GM18870 (cell line): ENCODE measurements around the gene NDFIP1.
"Not testable (repeated sequence)": the region's sequence is repeated elsewhere in the genome, so short reads cannot be mapped to it uniquely, and the experiment has no call there.

Experiments used
- ATAC-seq: cut with Tn5 transposase; IDR thresholded peaks from one replicate; pipeline ENCODE4 v1.9.1; 2021; ENCODE audit warnings: moderate library complexity; ENCODE audit not compliant: unreplicated experiment

NDFIP1 gene

DNA sequence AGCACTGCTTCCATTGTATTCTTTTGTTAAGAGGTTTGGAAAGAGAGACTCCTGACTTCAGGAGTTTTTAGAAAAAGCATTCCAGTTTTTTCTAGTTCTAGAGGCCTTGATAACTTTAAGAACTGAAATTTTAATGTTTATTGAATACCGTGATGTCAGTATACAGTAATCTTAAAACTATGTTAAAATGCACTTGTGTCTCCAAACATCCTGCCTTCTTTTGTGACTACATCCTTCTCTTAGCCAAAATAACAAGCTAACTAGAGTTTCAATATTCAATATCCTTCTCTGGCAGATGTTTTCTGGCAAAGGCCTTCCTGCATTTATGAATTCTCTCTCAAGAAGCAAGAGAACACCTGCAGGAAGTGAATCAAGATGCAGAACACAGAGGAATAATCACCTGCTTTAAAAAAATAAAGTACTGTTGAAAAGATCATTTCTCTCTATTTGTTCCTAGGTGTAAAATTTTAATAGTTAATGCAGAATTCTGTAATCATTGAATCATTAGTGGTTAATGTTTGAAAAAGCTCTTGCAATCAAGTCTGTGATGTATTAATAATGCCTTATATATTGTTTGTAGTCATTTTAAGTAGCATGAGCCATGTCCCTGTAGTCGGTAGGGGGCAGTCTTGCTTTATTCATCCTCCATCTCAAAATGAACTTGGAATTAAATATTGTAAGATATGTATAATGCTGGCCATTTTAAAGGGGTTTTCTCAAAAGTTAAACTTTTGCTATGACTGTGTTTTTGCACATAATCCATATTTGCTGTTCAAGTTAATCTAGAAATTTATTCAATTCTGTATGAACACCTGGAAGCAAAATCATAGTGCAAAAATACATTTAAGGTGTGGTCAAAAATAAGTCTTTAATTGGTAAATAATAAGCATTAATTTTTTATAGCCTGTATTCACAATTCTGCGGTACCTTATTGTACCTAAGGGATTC is 43.1 kb downstream of the NDFIP1 start:
- no peak for ATAC-seq

GRCh38 chr5:142152384-142152732 is 43.8 kb downstream of the NDFIP1 start:
- no peak for ATAC-seq

GRCh38 chr5:142153674-142154448 is 45.3 kb downstream of the NDFIP1 start:
- no peak for ATAC-seq

- ATAC-seq: not testable (repeated sequence)
Measured at GRCh38 chr5:142154449-142154841, 45.9 kb downstream of the NDFIP1 start.

DNA sequence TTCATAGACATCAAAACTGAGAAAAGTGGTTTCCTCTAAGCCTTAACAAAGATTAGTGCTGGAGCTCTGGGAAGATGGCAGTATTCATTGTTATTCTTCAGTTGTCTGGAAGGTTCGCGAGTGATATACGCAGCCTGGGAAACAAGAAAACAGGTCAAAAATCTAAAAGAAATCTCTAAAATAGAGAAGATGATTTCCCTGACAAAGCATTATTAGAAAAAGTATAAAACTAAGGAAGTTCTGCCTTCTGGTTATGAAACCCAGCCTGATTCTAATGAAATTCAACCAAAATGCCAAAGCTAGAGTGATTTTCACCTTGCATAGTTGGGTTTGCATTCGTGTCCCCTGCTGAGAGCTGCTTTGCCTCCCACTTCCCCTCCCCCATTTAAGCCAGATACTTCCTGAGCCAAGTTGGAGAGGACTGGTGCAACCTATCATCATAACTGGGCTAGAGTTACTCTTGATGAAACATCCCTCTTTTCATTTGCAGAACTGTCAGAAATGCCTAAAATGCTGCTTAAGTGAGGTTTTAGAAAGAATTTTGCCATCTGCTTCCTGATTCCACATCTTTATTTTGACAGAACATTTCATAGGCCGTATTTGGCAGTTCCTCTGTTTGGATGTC is 48.4 kb downstream of the NDFIP1 start:
- ATAC-seq: no peak

DNA sequence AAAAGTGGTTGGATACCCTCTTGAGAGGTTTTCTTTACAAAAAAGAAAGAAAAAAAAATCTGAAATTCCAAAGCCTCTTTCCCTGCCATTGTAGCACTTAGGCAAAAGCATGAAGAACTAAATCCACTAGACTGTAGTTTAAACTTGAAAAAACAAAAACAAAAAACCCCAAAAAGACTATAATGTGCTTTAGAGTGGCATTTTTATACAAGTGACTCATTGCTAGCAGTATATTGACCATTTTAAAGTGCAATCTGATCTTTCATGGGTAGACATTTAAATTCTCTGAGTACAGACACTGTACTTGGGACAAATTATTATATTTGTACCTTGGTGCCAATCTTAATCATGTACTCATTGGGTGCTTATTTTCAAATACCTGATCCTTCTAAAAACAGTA is 50.8 kb downstream of the NDFIP1 start:
- ATAC-seq: no peak

DNA sequence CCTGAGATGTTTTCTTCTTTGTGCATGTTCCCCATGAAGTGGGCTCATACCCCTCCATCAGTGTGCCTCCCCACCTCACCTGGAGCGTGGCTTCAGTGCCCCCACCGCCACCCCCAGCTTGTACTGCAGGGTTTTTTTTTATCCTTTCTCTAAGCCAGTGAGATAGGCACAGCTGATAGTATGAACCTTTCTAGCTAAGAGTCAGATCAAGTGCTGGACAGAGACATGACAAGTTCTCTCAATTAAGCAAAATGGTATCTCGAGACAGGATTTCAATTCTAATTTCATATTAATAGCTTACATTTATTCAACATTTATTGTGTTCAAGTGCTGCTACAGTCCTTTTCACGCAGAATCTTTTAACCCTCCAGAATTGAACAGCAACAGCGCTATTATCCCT is 55.7 kb downstream of the NDFIP1 start:
- ATAC-seq: no peak

GRCh38 chr5:142166754-142167153 is 58.2 kb downstream of the NDFIP1 start:
- ATAC-seq: no peak

GRCh38 chr5:142167458-142167857 is 58.9 kb downstream of the NDFIP1 start:
- ATAC-seq: no peak

GRCh38 chr5:142168365-142168764 is 59.8 kb downstream of the NDFIP1 start:
- ATAC-seq: no peak

- ATAC-seq: no peak
Measured at GRCh38 chr5:142170254-142170953, 61.8 kb downstream of the NDFIP1 start.

- ATAC-seq: no peak
Measured at GRCh38 chr5:142171270-142171669, 62.7 kb downstream of the NDFIP1 start.

GRCh38 chr5:142175039-142175438 is 66.5 kb downstream of the NDFIP1 start:
- ATAC-seq: no peak

DNA sequence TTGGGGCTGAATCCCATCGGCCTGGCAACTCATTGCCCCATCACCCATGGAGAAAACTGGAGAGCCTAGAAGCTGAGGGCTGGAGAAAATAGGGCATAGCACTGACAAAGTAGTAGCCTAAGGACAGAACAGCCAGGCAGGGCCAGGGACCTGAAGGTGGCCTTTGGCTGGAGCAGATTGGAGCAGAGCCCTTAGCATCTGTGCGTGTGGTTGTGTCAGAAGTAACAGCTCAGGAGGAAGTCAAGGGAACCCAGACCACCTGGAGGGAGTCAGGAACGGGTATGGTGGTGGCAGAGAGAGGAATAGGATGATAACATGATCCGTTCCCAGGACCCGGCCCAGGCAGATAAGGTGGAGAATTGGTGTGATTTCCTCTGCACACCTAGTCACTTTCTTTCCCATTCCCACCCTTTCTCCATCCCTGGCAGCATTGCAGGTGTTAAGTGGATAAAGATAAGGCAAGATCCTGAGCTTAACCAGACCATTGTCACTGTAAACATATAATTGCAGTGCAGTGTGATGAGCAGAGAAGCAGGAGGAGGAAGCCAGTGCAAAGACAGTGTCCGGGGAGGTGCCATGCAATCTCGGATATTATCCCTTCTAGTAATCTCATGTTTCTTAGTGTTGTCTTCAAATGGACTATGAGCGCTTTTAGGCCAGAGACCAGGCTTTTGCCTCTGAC is 67.0 kb downstream of the NDFIP1 start:
- no peak for ATAC-seq

DNA sequence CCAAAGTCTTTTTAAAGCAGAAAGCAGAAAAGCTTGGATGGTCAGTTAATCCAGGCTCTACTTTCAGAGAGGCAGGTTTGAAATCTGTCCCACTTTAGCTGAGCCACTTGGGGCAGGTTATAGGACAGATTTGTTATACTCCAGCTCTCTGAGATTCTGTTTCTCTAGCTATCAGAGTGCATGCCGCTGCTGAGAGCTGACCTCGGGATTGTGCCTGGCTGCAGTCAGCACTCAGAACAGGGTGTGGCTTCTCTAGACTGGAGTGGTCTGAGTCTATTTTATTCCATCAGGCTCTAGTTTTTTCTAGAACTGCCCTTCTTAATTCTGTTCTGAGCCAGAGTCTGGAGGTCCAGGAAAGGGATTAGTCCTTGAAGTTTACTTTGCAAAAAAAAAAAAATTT is 67.7 kb downstream of the NDFIP1 start:
- no peak for ATAC-seq

DNA sequence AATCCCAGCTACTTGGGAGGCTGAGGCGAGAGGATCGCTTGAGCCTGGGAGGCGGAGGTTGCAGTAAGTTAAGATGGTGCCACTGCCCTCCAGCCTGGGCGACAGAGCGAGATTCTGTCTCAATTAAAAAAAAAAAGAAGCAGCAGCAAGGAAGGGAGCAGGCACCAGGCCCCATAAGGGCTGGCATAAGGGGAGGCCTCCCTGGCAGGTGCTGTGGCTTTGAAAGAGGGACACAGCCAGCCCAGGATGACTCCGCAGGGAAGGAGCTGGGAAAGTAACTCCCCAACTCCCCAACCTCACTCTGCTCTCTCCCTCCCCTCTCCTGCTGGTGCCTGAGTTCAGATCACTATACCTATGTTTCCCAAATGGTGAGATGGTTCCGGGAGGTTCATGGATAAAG is 70.1 kb downstream of the NDFIP1 start:
- no peak for ATAC-seq

GRCh38 chr5:142179776-142180387 is 71.3 kb downstream of the NDFIP1 start:
- no peak for ATAC-seq

DNA sequence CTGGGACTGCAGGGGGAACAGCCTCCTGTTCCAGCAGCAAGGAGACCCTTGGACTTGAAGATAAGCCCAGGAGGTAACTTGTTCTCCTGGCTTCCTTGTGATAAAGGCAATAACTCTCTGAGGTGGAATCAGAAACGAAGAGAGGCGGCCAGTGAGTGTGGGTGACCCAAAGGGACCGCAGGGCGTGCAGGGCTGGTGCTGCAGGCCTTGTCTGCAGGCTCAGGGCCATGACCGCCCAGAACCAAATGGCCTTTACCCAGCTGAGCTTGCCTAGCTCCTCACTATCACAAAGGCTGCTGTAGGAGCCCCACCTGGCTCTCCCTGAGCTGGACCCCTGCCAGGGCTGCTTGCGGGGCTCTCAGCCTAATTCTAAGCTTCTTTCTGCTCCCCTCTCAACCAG is 72.5 kb downstream of the NDFIP1 start:
- no peak for ATAC-seq

DNA sequence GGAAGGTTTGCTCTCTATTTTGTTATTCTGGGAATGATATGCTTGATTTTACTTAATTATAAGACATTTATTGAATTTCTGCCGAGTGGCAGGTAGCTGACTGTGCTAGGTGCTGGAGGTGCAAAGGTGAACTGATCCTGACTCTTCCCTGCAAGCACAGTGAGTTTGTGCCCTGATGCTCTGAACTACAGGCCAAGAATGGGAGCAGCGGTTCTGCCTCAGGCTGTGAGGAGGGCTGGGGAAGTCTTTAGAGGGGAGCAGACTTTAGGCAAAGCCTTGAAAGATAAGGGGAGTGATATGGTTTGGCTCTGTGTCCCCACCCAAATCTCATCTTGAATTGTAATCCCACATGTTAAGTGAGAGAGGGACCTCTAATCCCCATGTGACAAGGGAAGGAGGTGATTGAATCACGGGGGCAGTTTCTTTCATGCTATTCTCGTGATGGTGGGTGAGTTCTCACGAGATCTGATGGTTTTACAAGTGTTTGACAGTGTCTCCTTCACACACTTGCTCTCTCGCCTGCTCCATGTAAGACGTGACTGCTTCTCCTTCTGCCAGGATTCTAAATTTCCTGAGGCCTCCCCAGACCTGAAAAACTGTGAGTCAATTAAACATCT is 73.1 kb downstream of the NDFIP1 start:
- no peak for ATAC-seq

- ATAC-seq: no peak
Measured at GRCh38 chr5:142182840-142183239, 74.3 kb downstream of the NDFIP1 start.
